ENCODE measurements around the gene EMC9. TPM values are rescaled to one million over a fixed set of nuclear protein-coding genes. Genes with fewer than 3 reads are reported as not detected.

Gene EMC9
- total RNA-seq, 1 experiment from 2014 or later: 42.0 TPM

- ChIA-PET RAD21 (ENCODE audit: low non-redundant PET in 1 of 2, low total read pairs in 2 of 2, uncharacterized antibody in 2 of 2, unreplicated experiment in 2 of 2) (interaction anchor here (2.9 to 4.6 kb wide), 2 partner anchors 32 kb away, joined by 29 to 35 read pairs; no protein-coding TSS in a partner anchor), POLR2A (interaction anchor here (1.2 to 4.5 kb wide), 2 partner anchors 25 to 32 kb away, joined by 3 to 38 read pairs; partner anchors contain the start of genes DCAF11 and NRL), CTCF (interaction anchor here (1.0 to 6.3 kb wide), 7 partner anchors 9 to 71 kb away, joined by 3 to 149 read pairs (median 9); partner anchors contain the start of genes DCAF11, IRF9, NRL and RNF31)
- Histone ChIP-seq H3K9me3 (ENCODE audit: control insufficient read depth in 1 of 2, insufficient read depth in 1 of 2, low read depth in 1 of 2, low read length in 2 of 2) (no peaks in the 10 kb centered on the region), H3K27ac (ENCODE audit: low read depth, low read length) (no peak overlapping the region), H3K36me3 (ENCODE audit: control insufficient read depth in 1 of 2, insufficient read depth in 2 of 2, low read length in 2 of 2) (no peaks in the 10 kb centered on the region), H3K4me1 (ENCODE audit: control insufficient read depth in 1 of 2, insufficient read depth in 2 of 2, low read length in 2 of 2) (peaks cover 9 to 13% of the 10 kb centered on the region in 2 experiments), H3K79me2 (ENCODE audit: insufficient read depth, low read length) (peaks cover 3% of the 10 kb centered on the region; the same call in 1 of the 2 replicates), H3K27me3 (ENCODE audit: insufficient read depth, low read length) (no peaks in the 10 kb centered on the region), H2AFZ (ENCODE audit: low read depth, low read length, poor library complexity, severe bottlenecking) (no peak overlapping the region), H3K4me2 (ENCODE audit: low read length) (no peak overlapping the region), H3K9me2 (ENCODE audit: insufficient read depth) (no peaks in the 10 kb centered on the region), H3K9ac (ENCODE audit: low read length) (no peak overlapping the region), H4K20me1 (ENCODE audit: insufficient read depth) (no peaks in the 10 kb centered on the region), H3K4me3 (replicated peaks in 1 of 2; ENCODE audit: low read depth in 1 of 2, low read length in 2 of 2) (no peak overlapping the region)
- ATAC-seq: no peak
- TF ChIP-seq ATF3 (IDR thresholded peaks at IDR 0.05): no peak
- no peak for TF ChIP-seq JUND (IDR thresholded peaks at IDR 0.05)
- TF ChIP-seq POLR2AphosphoS5 (IDR thresholded peaks at IDR 0.05; ENCODE audit: low read depth, low read length): no peak
- TF ChIP-seq EGR1 (IDR thresholded peaks at IDR 0.05; ENCODE audit: low read depth): no peak
- TF ChIP-seq SRF (IDR thresholded peaks at IDR 0.05; ENCODE audit: low read depth): no peak
- TF ChIP-seq FOSL1 (IDR thresholded peaks at IDR 0.05; ENCODE audit: low read depth): no peak
- TF ChIP-seq YY1 (IDR thresholded peaks at IDR 0.05; ENCODE audit: extremely low read depth, insufficient replicate concordance, low read depth, low read length): no peak
- TF ChIP-seq EZH2 (IDR thresholded peaks at IDR 0.05): no peak
- TF ChIP-seq MAX (IDR thresholded peaks at IDR 0.05): no peak
- TF ChIP-seq ELF1 (IDR thresholded peaks at IDR 0.05; ENCODE audit: borderline replicate concordance, low read depth): no peak
- no peak for DNase-seq (ENCODE audit: low read depth, low spot score)
- intact Hi-C loops (cut with micrococcal nuclease): loop anchor here (1.0 to 10.0 kb wide), 2 partner anchors 32 to 105 kb away; partner anchors contain the start of gene DHRS4L2
- BruUV-seq (replicated peaks): no TSS peak
Measured at GRCh38 chr14:24089890-24090289, 51.5 kb downstream of the EMC9 start.

Small RNA genes lying within 50 kb of the gene (microRNA-seq; reads per million reads assigned to microRNA genes)
- gene MIR7703 (ENCODE audit: borderline number of aligned reads): not detected

Other genes with a start within 250 kb of the EMC9 start
- gene DHRS4, start 187.8 kb downstream of the EMC9 start, total RNA-seq (2021; ENCODE audit: unreplicated experiment): 21.8 TPM
- 18.6 TPM for gene DHRS4L2, start 152.7 kb downstream of the EMC9 start, total RNA-seq (2021; ENCODE audit: unreplicated experiment)
- gene CARMIL3, start 89.6 kb downstream of the EMC9 start, total RNA-seq (2021; ENCODE audit: unreplicated experiment): 0.71 TPM
- not detected for gene CPNE6, start 70.0 kb downstream of the EMC9 start, total RNA-seq (2021; ENCODE audit: unreplicated experiment)
- 94.1 TPM for gene PCK2, start 47.3 kb downstream of the EMC9 start, total RNA-seq (2021; ENCODE audit: unreplicated experiment)
- 47.5 TPM for gene DCAF11, start 26.8 kb downstream of the EMC9 start, total RNA-seq (2021; ENCODE audit: unreplicated experiment)
- 0.66 TPM for gene NRL, start 26.6 kb downstream of the EMC9 start, total RNA-seq (2021; ENCODE audit: unreplicated experiment)
- gene FITM1, start 10.9 kb downstream of the EMC9 start, total RNA-seq (2021; ENCODE audit: unreplicated experiment): 0.81 TPM
- gene PSME1, start 5.4 kb downstream of the EMC9 start, total RNA-seq (2021; ENCODE audit: unreplicated experiment): 174 TPM
- 160 TPM for gene PSME2, start 5.0 kb upstream of the EMC9 start, total RNA-seq (2021; ENCODE audit: unreplicated experiment)
- 78.0 TPM for gene RNF31, start 5.9 kb upstream of the EMC9 start, total RNA-seq (2021; ENCODE audit: unreplicated experiment)
- 21.7 TPM for gene IRF9, start 19.7 kb upstream of the EMC9 start, total RNA-seq (2021; ENCODE audit: unreplicated experiment)
- 7.6 TPM for gene REC8, start 30.5 kb upstream of the EMC9 start, total RNA-seq (2021; ENCODE audit: unreplicated experiment)
- gene IPO4, start 47.2 kb upstream of the EMC9 start, total RNA-seq (2021; ENCODE audit: unreplicated experiment): 102 TPM
- gene TM9SF1, start 53.9 kb upstream of the EMC9 start, total RNA-seq (2021; ENCODE audit: unreplicated experiment): 35.2 TPM
- 0.32 TPM for gene TSSK4, start 64.1 kb upstream of the EMC9 start, total RNA-seq (2021; ENCODE audit: unreplicated experiment)
- gene CHMP4A, start 71.9 kb upstream of the EMC9 start, total RNA-seq (2021; ENCODE audit: unreplicated experiment): 34.6 TPM
- 15.9 TPM for gene MDP1, start 74.5 kb upstream of the EMC9 start, total RNA-seq (2021; ENCODE audit: unreplicated experiment)
- 178 TPM for gene NEDD8, start 90.8 kb upstream of the EMC9 start, total RNA-seq (2021; ENCODE audit: unreplicated experiment)
- gene GMPR2, start 91.3 kb upstream of the EMC9 start, total RNA-seq (2021; ENCODE audit: unreplicated experiment): 66.9 TPM
- 38.4 TPM for gene TINF2, start 101.0 kb upstream of the EMC9 start, total RNA-seq (2021; ENCODE audit: unreplicated experiment)
- gene TGM1, start 121.6 kb upstream of the EMC9 start, total RNA-seq (2021; ENCODE audit: unreplicated experiment): 5.6 TPM
- 40.8 TPM for gene RABGGTA, start 130.0 kb upstream of the EMC9 start, total RNA-seq (2021; ENCODE audit: unreplicated experiment)
- 34.7 TPM for gene DHRS1, start 158.2 kb upstream of the EMC9 start, total RNA-seq (2021; ENCODE audit: unreplicated experiment)
- gene NOP9, start 158.3 kb upstream of the EMC9 start, total RNA-seq (2021; ENCODE audit: unreplicated experiment): 39.4 TPM
- 0.22 TPM for gene CIDEB, start 166.4 kb upstream of the EMC9 start, total RNA-seq (2021; ENCODE audit: unreplicated experiment)
- gene LTB4R2, start 168.5 kb upstream of the EMC9 start, total RNA-seq (2021; ENCODE audit: unreplicated experiment): 15.4 TPM
- gene LTB4R, start 169.9 kb upstream of the EMC9 start, total RNA-seq (2021; ENCODE audit: unreplicated experiment): 14.8 TPM
- 0.86 TPM for gene ADCY4, start 193.5 kb upstream of the EMC9 start, total RNA-seq (2021; ENCODE audit: unreplicated experiment)
- not detected for gene RIPK3, start 198.4 kb upstream of the EMC9 start, total RNA-seq (2021; ENCODE audit: unreplicated experiment)
- gene NFATC4, start 226.6 kb upstream of the EMC9 start, total RNA-seq (2021; ENCODE audit: unreplicated experiment): 7.6 TPM